NB4 (cell line): ENCODE measurements around the gene IDH1.

Experiments used
- POLR2A ChIP-seq: IDR thresholded peaks from 2 replicates; pipeline ENCODE4 v1.6.1; 2011; ENCODE audit warnings: mild to moderate bottlenecking; ENCODE audit not compliant: insufficient read length; ENCODE audit errors: extremely low read depth
- TF ChIP-seq, protein P1 (sequence below): IDR thresholded peaks from one replicate; pipeline ENCODE4 v1.5.1; 2012; ENCODE audit warnings: low read depth, low read length

DNA sequence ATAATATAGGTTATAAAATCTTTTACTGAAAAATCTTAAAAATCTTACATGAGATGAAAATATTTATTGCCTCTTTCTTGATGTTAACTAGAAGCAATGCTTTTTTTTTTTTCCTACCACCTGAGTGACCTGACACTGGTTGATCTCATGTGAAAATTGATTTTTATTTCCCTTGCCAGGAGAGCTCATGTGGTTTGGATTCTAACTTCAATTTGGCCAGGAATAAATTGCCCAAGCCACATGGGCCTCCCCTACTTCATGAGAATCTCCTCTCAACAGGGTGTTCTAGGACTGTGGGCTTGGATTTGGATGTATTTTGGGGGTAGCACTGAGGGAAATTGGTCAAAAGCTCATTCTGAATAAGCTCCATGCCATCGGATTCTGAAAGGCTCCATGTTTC lies 20.1 kb downstream of the IDH1 start:
- TF ChIP-seq, protein P1, sequence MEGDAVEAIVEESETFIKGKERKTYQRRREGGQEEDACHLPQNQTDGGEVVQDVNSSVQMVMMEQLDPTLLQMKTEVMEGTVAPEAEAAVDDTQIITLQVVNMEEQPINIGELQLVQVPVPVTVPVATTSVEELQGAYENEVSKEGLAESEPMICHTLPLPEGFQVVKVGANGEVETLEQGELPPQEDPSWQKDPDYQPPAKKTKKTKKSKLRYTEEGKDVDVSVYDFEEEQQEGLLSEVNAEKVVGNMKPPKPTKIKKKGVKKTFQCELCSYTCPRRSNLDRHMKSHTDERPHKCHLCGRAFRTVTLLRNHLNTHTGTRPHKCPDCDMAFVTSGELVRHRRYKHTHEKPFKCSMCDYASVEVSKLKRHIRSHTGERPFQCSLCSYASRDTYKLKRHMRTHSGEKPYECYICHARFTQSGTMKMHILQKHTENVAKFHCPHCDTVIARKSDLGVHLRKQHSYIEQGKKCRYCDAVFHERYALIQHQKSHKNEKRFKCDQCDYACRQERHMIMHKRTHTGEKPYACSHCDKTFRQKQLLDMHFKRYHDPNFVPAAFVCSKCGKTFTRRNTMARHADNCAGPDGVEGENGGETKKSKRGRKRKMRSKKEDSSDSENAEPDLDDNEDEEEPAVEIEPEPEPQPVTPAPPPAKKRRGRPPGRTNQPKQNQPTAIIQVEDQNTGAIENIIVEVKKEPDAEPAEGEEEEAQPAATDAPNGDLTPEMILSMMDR: no peak
- no peak for TF ChIP-seq POLR2A
